PC-9 (cell line): ENCODE data around the gene TNXB. TPM values are rescaled to one million over a fixed set of nuclear protein-coding genes. Genes with fewer than 3 reads are reported as not detected.
"Not testable (repeated sequence)": the region's sequence is repeated elsewhere in the genome, so short reads cannot be mapped to it uniquely, and the experiment has no call there.

Source experiments
- BruUV-seq: library from RNA; stranded (reverse); fragments of 400-500 nt; replicated peaks from 2 replicates; lab custom pipeline; 2021; lab: Mats Ljungman, UMichigan
- CTCF ChIA-PET: fragments of 300-600 bp; sonication (Branson Sonifier 250); formaldehyde crosslinking; loops from one replicate; lab custom pipeline; 2022; ENCODE audit warnings: antibody characterized with exemption; lab: Charles Lee
- POLR2A ChIA-PET: fragments of 300-600 bp; sonication (Branson Sonifier 250); formaldehyde crosslinking; loops from one replicate; lab custom pipeline; 2022; ENCODE audit warnings: antibody characterized with exemption; ENCODE audit not compliant: unreplicated experiment; lab: Charles Lee
- DNase-seq, 2 experiments: peaks; one replicate each; pipeline versions ENCODE4 v3.0.0 to v3.0.0-alpha.2; 2015 to 2022; ENCODE audit warnings: mixed read lengths in 1 of 2
- H2AFZ ChIP-seq: fragments of 200-600 bp; sonication (generic); 2 replicates; pipeline ENCODE4 v1.8.1; 2017; ENCODE audit warnings: antibody characterized with exemption
- H3F3A ChIP-seq: fragments of 200-600 bp; sonication (generic); 2 replicates; pipeline ENCODE4 v1.8.1; 2017; ENCODE audit warnings: antibody characterized with exemption, mild to moderate bottlenecking, low read depth; ENCODE audit not compliant: insufficient read depth
- H3K27ac ChIP-seq: fragments of 200-600 bp; sonication (generic); 2 replicates; pipeline ENCODE4 v1.6.1; 2016; ENCODE audit warnings: mixed run types
- H3K27me3 ChIP-seq: fragments of 200-600 bp; sonication (generic); 2 replicates; pipeline ENCODE4 v1.6.1; 2016; ENCODE audit warnings: low read depth, mixed run types; ENCODE audit not compliant: insufficient read depth
- H3K36me3 ChIP-seq: fragments of 200-600 bp; sonication (generic); 2 replicates; pipeline ENCODE4 v1.6.1; 2016; ENCODE audit warnings: low read depth, mixed run types
- H3K4me1 ChIP-seq: fragments of 200-600 bp; sonication (generic); replicated peaks from 2 replicates; pipeline ENCODE4 v1.6.1; 2016; ENCODE audit warnings: mixed run types; ENCODE audit not compliant: insufficient read depth
- H3K4me2 ChIP-seq: fragments of 200-600 bp; sonication (generic); 2 replicates; pipeline ENCODE4 v1.6.1; 2017; ENCODE audit warnings: mixed run types
- H3K4me3 ChIP-seq: fragments of 200-600 bp; sonication (generic); 2 replicates; pipeline ENCODE4 v1.6.1; 2016; ENCODE audit warnings: mixed run types
- H3K79me2 ChIP-seq: fragments of 200-600 bp; sonication (generic); 2 replicates; pipeline ENCODE4 v1.6.1; 2017; ENCODE audit warnings: low read depth, mixed run types
- H3K9me2 ChIP-seq: fragments of 200-600 bp; sonication (generic); 2 replicates; pipeline ENCODE4 v1.8.1; 2017; ENCODE audit warnings: mild to moderate bottlenecking; ENCODE audit not compliant: insufficient read depth
- H3K9me3 ChIP-seq: fragments of 200-600 bp; sonication (generic); 2 replicates; pipeline ENCODE4 v1.8.1; 2016; ENCODE audit warnings: low read depth; ENCODE audit not compliant: insufficient read depth
- H4K20me1 ChIP-seq: fragments of 200-600 bp; sonication (generic); 2 replicates; pipeline ENCODE4 v1.8.1; 2017; ENCODE audit not compliant: insufficient read depth
- EZH2 ChIP-seq: fragments of 200-600 bp; sonication (generic); IDR thresholded peaks from 2 replicates; pipeline ENCODE4 v1.8.0; 2017; ENCODE audit warnings: antibody characterized with exemption, low read depth
- intact Hi-C: fragments of 100-400 bp; cut with micrococcal nuclease; formaldehyde crosslinking; loops from one replicate; pipeline ENCODE4 v1.10.0; 2022; ENCODE audit not compliant: unreplicated experiment
- total RNA-seq: library from RNA; stranded (reverse); gene quantifications from 2 replicates; pipeline ENCODE4 v1.2.3, GENCODE V29; 2021
- TF ChIP-seq, protein P1 (sequence below): fragments of 200-600 bp; sonication (generic); conservative IDR thresholded peaks from 2 replicates; pipeline ENCODE4 v1.6.1; 2017; ENCODE audit warnings: mixed run types, antibody characterized with exemption, mild to moderate bottlenecking, moderate library complexity

Gene TNXB
- total RNA-seq, 1 experiment from 2014 or later, result 15.1 TPM

DNA sequence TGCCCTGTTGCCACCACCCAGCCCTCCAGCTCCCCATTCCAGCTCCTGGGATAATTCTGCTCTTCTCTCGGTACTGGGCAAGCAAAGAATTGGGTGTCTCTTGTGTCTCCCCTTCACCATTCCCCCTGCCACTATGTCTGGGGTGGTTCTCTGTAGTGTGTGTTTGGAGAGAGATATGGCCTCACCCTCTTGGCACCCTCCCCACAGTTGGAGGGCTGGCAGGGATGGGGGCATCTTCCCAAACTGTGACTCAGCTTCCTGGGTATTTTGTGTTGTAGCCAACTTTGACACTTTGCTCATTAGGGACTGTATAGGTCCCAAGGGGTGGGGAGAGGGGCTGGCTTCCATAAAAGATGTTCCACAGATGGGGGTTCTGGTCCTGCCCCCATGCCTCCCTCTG is 1.7 kb downstream of the TNXB start:
- Histone ChIP-seq H3K4me3 (no peak overlapping the region), H3K4me1 (peaks cover 15% of the 10 kb centered on the region; the same call in 1 of the 2 replicates), H3F3A (peaks cover 8% of the 10 kb centered on the region), H3K27me3 (no peaks in the 10 kb centered on the region), H3K9me3 (no peaks in the 10 kb centered on the region), H3K27ac (no peak overlapping the region), H2AFZ (no peak overlapping the region), H3K9me2 (no peaks in the 10 kb centered on the region), H3K79me2 (no peaks in the 10 kb centered on the region), H3K4me2 (peak overlapping the region; percentile 41; the same call in 1 of the 2 replicates), H4K20me1 (no peaks in the 10 kb centered on the region), H3K36me3 (no peaks in the 10 kb centered on the region)
- ChIA-PET POLR2A (interaction anchor here (0.7 kb wide), 1 partner anchor 23 kb away, joined by 4 read pairs; the partner anchor contains the start of gene FKBPL), CTCF (no interaction called here)
- no peak for DNase-seq
- intact Hi-C loops, result no loop called here
- TF ChIP-seq EZH2, result no peak
- TF ChIP-seq, protein P1, sequence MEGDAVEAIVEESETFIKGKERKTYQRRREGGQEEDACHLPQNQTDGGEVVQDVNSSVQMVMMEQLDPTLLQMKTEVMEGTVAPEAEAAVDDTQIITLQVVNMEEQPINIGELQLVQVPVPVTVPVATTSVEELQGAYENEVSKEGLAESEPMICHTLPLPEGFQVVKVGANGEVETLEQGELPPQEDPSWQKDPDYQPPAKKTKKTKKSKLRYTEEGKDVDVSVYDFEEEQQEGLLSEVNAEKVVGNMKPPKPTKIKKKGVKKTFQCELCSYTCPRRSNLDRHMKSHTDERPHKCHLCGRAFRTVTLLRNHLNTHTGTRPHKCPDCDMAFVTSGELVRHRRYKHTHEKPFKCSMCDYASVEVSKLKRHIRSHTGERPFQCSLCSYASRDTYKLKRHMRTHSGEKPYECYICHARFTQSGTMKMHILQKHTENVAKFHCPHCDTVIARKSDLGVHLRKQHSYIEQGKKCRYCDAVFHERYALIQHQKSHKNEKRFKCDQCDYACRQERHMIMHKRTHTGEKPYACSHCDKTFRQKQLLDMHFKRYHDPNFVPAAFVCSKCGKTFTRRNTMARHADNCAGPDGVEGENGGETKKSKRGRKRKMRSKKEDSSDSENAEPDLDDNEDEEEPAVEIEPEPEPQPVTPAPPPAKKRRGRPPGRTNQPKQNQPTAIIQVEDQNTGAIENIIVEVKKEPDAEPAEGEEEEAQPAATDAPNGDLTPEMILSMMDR, result no peak
- no TSS peak for BruUV-seq

DNA sequence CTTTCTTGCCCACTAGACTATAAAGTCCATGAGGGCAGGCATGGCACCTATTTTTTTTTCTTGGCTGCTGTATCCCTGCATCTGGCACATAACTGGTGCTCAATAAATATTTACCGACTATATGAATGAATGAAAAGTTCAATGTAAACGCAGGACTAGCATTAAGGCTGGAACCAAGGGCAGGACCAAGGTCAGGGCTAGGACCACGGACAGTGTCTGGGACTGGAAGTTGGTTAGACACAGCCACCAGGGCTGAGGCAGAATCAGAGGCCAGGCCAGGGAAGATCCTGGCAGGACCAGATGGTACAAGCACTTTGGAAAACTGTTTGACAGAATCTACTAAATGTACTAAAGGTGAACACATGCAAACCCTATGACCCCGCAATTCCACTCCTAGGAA is 3.7 kb downstream of the TNXB start:
- no peak overlapping the region for H3K4me3 ChIP-seq
- BruUV-seq, result no TSS peak
- H4K20me1 ChIP-seq, result no peaks in the 10 kb centered on the region
- CTCF ChIA-PET, result no interaction called here
- intact Hi-C loops, result no loop called here
- DNase-seq, result no peak
- no peak overlapping the region for H3K27ac ChIP-seq
- H2AFZ ChIP-seq, result no peak overlapping the region
- H3K9me2 ChIP-seq, result no peaks in the 10 kb centered on the region
- TF ChIP-seq, protein P1, result no peak
- no peak for TF ChIP-seq EZH2
- H3K4me1 ChIP-seq, result peaks cover 15% of the 10 kb centered on the region; the same call in 1 of the 2 replicates
- no peaks in the 10 kb centered on the region for H3K27me3 ChIP-seq
- no peaks in the 10 kb centered on the region for H3K79me2 ChIP-seq
- H3K9me3 ChIP-seq, result no peaks in the 10 kb centered on the region
- H3K4me2 ChIP-seq, result no peak overlapping the region
- POLR2A ChIA-PET, result no interaction called here
- no peaks in the 10 kb centered on the region for H3K36me3 ChIP-seq
- H3F3A ChIP-seq, result no peaks in the 10 kb centered on the region; the same call in 1 of the 2 replicates

DNA sequence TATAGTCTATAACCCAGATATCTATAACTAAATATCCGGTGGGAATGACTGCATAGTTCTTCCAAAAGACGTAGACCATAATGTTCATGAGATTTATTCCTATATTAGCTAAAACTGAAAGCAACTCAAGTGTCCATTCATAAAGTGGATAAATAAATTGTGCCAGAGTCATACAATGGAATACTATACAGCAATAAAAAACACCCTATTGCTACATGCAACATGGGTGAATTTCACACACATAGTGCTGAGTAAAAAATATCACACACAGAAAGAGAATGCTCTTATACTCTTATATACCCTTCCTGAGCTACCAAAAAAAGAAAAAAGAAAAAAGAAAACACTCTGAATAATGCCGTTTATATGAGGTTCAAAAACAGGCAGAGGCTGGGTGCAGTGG is 6.9 kb downstream of the TNXB start:
- no peaks in the 10 kb centered on the region for H4K20me1 ChIP-seq
- DNase-seq, result no peak
- no peak overlapping the region for H3K4me3 ChIP-seq
- H3K36me3 ChIP-seq, result no peaks in the 10 kb centered on the region
- ChIA-PET POLR2A (interaction anchor here (0.6 kb wide), 1 partner anchor 10 kb away, joined by 7 read pairs; no protein-coding TSS in a partner anchor), CTCF (no interaction called here)
- H3K27me3 ChIP-seq, result no peaks in the 10 kb centered on the region
- H3K4me2 ChIP-seq, result no peak overlapping the region
- intact Hi-C loops, result no loop called here
- BruUV-seq, result no TSS peak
- no peaks in the 10 kb centered on the region for H3K79me2 ChIP-seq
- TF ChIP-seq EZH2, result no peak
- TF ChIP-seq, protein P1, result no peak
- no peak overlapping the region for H2AFZ ChIP-seq
- no peaks in the 10 kb centered on the region for H3K9me2 ChIP-seq
- H3K27ac ChIP-seq, result no peak overlapping the region
- no peaks in the 10 kb centered on the region for H3K9me3 ChIP-seq
- H3F3A ChIP-seq, result no peaks in the 10 kb centered on the region; the same call in 1 of the 2 replicates
- peaks cover 2% of the 10 kb centered on the region; the same call in 1 of the 2 replicates for H3K4me1 ChIP-seq

DNA sequence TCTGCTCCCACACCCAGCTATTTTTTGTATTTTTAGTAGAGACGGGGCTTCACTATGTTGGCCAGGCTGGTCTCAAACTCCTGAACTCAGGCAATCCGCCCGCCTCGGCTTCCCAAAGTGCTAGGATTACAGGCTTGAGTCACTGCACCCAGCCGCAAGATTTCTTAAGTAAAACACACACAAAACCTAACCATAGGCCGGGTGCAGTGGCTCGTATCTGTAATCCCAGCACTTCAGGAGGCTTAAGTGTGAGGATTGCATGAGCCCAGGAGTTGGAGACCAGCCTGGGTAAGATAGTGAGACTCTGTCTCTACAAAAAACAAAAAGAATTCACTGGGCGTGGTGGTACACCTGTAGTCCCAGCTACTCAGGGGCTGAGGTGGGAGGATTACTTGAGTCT is 8.9 kb downstream of the TNXB start:
- BruUV-seq, H3K27ac ChIP-seq, intact Hi-C loops, H3K4me3 ChIP-seq, H3K9me3 ChIP-seq, DNase-seq, H3K27me3 ChIP-seq, H3K36me3 ChIP-seq, H2AFZ ChIP-seq, H3K4me2 ChIP-seq, POLR2A ChIA-PET, H3K9me2 ChIP-seq, CTCF ChIA-PET, H3F3A ChIP-seq, H3K79me2 ChIP-seq, H4K20me1 ChIP-seq, H3K4me1 ChIP-seq: not testable (repeated sequence)
